Upper lobe of right lung (tissue), 1 donor: Measurements from ENCODE around the gene CEP350. TPM values are rescaled to one million over a fixed set of nuclear protein-coding genes. Genes with fewer than 3 reads are reported as not detected.

ENCODE experiments used
- ATAC-seq: fragments of 200-7000 bp; cut with Tn5 transposase; one replicate; pipeline ENCODE4 v1.9.1; 2020; ENCODE audit warnings: mild to moderate bottlenecking, moderate library complexity
- DNase-seq: peaks from one replicate; pipeline ENCODE4 v3.0.0-alpha.2; 2020
- H3K27ac ChIP-seq: fragments of 200-600 bp; one replicate; pipeline ENCODE4 v1.8.0; 2022
- H3K27me3 ChIP-seq: fragments of 200-600 bp; one replicate; pipeline ENCODE4 v1.8.0; 2022; ENCODE audit warnings: mild to moderate bottlenecking
- H3K36me3 ChIP-seq: fragments of 200-600 bp; one replicate; pipeline ENCODE4 v1.8.0; 2022
- H3K4me1 ChIP-seq: fragments of 200-600 bp; one replicate; pipeline ENCODE4 v1.8.0; 2022
- H3K4me3 ChIP-seq: fragments of 200-600 bp; one replicate; pipeline ENCODE4 v1.8.0; 2022; ENCODE audit warnings: mild to moderate bottlenecking
- H3K9me3 ChIP-seq: fragments of 200-600 bp; one replicate; pipeline ENCODE4 v1.8.0; 2022
- CTCF ChIP-seq: fragments of 200-600 bp; IDR thresholded peaks from one replicate; pipeline ENCODE4 v1.8.0; 2022; ENCODE audit warnings: antibody characterized with exemption
- intact Hi-C: fragments of 100-400 bp; cut with DNase I; formaldehyde crosslinking; loops from one replicate; pipeline ENCODE4 v1.11.0; 2022
- total RNA-seq: library from RNA; stranded (reverse); fragmentation: NEBNext Ultra II Directional; extraction: Animal tissue kit (Norgen Biotek cat#: 25700); gene quantifications from one replicate; pipeline ENCODE4 v1.2.1, GENCODE V29; 2021
- donor health status: DM: no; HTN: yes; CAD: no; lungs with severe emphysema.

Gene CEP350
- total RNA-seq, 1 donor from 2014 or later = 51.2 TPM

DNA sequence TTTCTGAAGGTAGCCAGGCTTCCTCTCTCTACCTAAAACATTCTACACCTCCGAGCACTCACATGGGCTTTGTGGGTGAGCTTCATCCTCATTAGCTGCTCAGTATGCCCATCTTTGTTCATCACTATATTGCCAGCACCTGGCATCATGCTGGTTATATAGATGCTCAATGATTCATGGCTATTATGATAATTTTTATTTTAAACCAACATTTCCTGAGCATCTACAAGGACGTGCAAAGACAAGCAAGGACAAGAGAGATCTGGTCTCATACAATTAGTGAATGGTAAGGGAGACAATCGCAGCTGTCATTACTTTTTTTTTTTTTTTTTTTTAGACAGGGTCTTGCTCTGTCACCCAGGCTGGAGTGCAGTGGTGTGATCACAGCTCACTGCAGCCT is 188.7 kb downstream of the CEP350 start:
- no peak for TF ChIP-seq CTCF
- H3K9me3 ChIP-seq = no peaks in the 10 kb centered on the region
- no peaks in the 10 kb centered on the region for H3K36me3 ChIP-seq
- DNase-seq (no peak), ATAC-seq (no peak)
- peaks cover 11% of the 10 kb centered on the region for H3K4me1 ChIP-seq
- intact Hi-C loops = no loop called here
- no peaks in the 10 kb centered on the region for H3K27me3 ChIP-seq
- H3K27ac ChIP-seq = no peak overlapping the region
- H3K4me3 ChIP-seq = no peak overlapping the region

DNA sequence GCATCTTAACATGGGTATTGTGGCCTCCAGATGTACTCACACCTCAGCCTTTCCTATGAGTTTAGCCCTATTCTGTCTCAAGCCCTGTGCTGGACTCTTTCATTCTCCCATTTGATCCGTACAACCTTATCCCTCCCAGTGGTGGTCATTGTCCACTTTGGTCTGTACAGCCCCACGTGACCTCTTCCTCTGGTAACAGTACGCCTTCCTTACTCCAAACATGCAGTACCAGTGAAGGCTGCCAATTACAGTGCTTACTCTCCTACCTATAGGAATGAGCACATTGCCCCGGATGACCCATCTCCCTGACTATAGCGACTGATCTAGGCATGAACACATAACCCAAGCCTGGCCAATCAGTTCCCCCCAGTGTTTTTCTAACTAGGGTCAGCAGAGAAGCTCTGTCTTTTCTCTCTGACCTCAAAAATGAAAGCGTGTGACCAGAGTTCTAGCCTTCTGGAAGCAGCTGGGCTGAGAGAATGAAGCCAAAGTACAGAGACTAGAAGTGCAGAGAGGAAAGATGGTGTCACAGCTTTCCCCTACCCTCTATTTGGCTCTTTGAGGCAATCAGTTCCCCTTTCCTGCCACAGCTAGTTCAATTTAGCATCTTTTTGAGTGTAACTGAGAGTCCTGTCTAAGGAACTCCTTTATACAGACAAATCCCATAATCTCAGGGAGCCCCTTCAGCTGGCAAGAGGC is 190.2 kb downstream of the CEP350 start:
- Histone ChIP-seq H3K9me3 (no peaks in the 10 kb centered on the region), H3K4me3 (no peak overlapping the region), H3K36me3 (no peaks in the 10 kb centered on the region), H3K27ac (peak overlapping the region; percentile 58), H3K4me1 (peaks cover 11% of the 10 kb centered on the region), H3K27me3 (no peaks in the 10 kb centered on the region)
- intact Hi-C loops = no loop called here
- DNase-seq (no peak), ATAC-seq (no peak)
- TF ChIP-seq CTCF = no peak

DNA sequence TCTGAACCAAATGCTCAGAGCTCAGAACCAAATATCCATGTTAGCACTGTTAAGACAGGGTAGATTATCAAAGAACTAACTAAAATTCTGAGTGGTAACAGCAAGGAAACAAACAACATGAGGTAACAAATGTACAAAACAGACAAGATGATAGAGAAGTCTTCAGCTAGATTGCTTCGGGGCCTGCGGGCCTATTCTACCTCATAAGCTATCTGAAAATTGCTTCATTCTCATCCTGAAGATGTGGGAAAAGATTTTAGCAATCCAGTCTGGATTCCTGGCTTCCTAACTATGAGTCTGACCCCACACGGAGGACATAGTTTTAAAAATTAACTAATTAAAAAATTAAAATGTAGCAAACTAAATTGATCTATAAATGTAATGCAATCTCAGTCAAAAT is 190.8 kb downstream of the CEP350 start:
- DNase-seq (no peak), ATAC-seq (no peak)
- H3K4me1 ChIP-seq = peaks cover 11% of the 10 kb centered on the region
- no peaks in the 10 kb centered on the region for H3K36me3 ChIP-seq
- TF ChIP-seq CTCF = no peak
- H3K4me3 ChIP-seq = no peak overlapping the region
- no peaks in the 10 kb centered on the region for H3K9me3 ChIP-seq
- peak overlapping the region; percentile 58 for H3K27ac ChIP-seq
- H3K27me3 ChIP-seq = no peaks in the 10 kb centered on the region
- intact Hi-C loops = no loop called here

GRCh38 chr1:180150982-180151381 is 196.4 kb downstream of the CEP350 start:
- Histone ChIP-seq H3K27ac (peak overlapping the region; percentile 6), H3K4me1 (peaks cover 5% of the 10 kb centered on the region), H3K27me3 (no peaks in the 10 kb centered on the region), H3K4me3 (no peak overlapping the region), H3K9me3 (no peaks in the 10 kb centered on the region), H3K36me3 (no peaks in the 10 kb centered on the region)
- TF ChIP-seq CTCF = no peak
- DNase-seq (no peak), ATAC-seq (no peak)
- intact Hi-C loops = no loop called here

DNA sequence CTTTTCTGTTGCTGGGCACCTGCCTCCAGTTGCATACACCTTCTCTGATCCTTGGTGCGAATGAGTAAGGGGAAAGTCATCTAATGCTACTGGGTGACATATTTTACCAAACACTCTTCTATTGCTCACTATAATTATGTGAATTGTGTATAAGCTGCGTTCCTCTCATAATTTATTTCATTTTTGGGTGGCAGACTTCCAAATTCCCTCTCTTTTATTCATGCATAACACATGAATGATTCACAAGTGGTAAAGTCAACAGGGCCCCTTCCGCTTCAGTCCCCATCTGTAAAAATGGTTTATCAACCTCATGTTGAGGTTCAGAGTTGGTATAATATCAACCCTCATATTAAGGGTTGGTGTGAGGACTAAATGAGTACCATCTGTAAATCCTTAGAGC is 196.9 kb downstream of the CEP350 start:
- H3K27ac ChIP-seq = peak overlapping the region; percentile 6
- H3K4me1 ChIP-seq = peaks cover 10% of the 10 kb centered on the region
- H3K36me3 ChIP-seq = no peaks in the 10 kb centered on the region
- intact Hi-C loops = no loop called here
- TF ChIP-seq CTCF = no peak
- DNase-seq = no peak
- H3K27me3 ChIP-seq = no peaks in the 10 kb centered on the region
- H3K9me3 ChIP-seq = no peaks in the 10 kb centered on the region
- H3K4me3 ChIP-seq = no peak overlapping the region
- no peak for ATAC-seq

GRCh38 chr1:180152588-180152987 is 198.0 kb downstream of the CEP350 start:
- ATAC-seq = no peak
- no peak overlapping the region for H3K27ac ChIP-seq
- H3K4me3 ChIP-seq = no peak overlapping the region
- no peaks in the 10 kb centered on the region for H3K27me3 ChIP-seq
- no peaks in the 10 kb centered on the region for H3K36me3 ChIP-seq
- intact Hi-C loops = no loop called here
- H3K9me3 ChIP-seq = no peaks in the 10 kb centered on the region
- DNase-seq = no peak
- no peak for TF ChIP-seq CTCF
- peaks cover 17% of the 10 kb centered on the region for H3K4me1 ChIP-seq
